ENCODE data around the gene DMRT3.

GRCh38 chr9:1005043-1005667 lies 28.7 kb downstream of the DMRT3 start:
- TF ChIP-seq EZH2 (IDR thresholded peaks at IDR 0.05) (no peak), CTCF (IDR thresholded peaks at IDR 0.05) (peak; percentile 64), EZH2phosphoT487 (IDR thresholded peaks at IDR 0.05) (no peak)
